CD4-positive, alpha-beta T cell treated with Interleukin-17A for 1 hour (primary cell): ENCODE data around the gene MCF2L.
A peak's percentile ranks its signal among the peaks of the same experiment; 100 is the strongest.
"Not testable (repeated sequence)": the region's sequence is repeated elsewhere in the genome, so short reads cannot be mapped to it uniquely, and the experiment has no call there.

Experiments used
- DNase-seq: peaks from one replicate; pipeline ENCODE4 v3.0.0-alpha.2; 2020

The MCF2L gene

GRCh38 chr13:113016526-113017295, 47.7 kb downstream of the MCF2L start:
- DNase-seq: no peak

- no peak for DNase-seq
Observed at GRCh38 chr13:113017506-113018215, 48.6 kb downstream of the MCF2L start.

GRCh38 chr13:113018676-113019465, 49.9 kb downstream of the MCF2L start:
- no peak for DNase-seq

GRCh38 chr13:113020323-113021080, 51.5 kb downstream of the MCF2L start:
- DNase-seq: no peak

- no peak for DNase-seq
Observed at GRCh38 chr13:113021391-113021790, 52.4 kb downstream of the MCF2L start.

- no peak for DNase-seq
Observed at GRCh38 chr13:113021811-113022210, 52.8 kb downstream of the MCF2L start.

GRCh38 chr13:113022391-113022744, 53.4 kb downstream of the MCF2L start:
- no peak for DNase-seq

GRCh38 chr13:113022745-113023574, 53.9 kb downstream of the MCF2L start:
- no peak for DNase-seq

- DNase-seq: no peak
Observed at GRCh38 chr13:113023694-113024430, 54.8 kb downstream of the MCF2L start.

GRCh38 chr13:113024466-113024865, 55.5 kb downstream of the MCF2L start:
- DNase-seq: no peak

GRCh38 chr13:113026391-113026910, 57.4 kb downstream of the MCF2L start:
- DNase-seq: no peak

GRCh38 chr13:113027095-113027494, 58.1 kb downstream of the MCF2L start:
- no peak for DNase-seq

GRCh38 chr13:113027566-113027965, 58.6 kb downstream of the MCF2L start:
- no peak for DNase-seq

GRCh38 chr13:113028336-113029060, 59.5 kb downstream of the MCF2L start:
- DNase-seq: no peak

GRCh38 chr13:113029061-113029445, 60.0 kb downstream of the MCF2L start:
- DNase-seq: no peak

- peak; percentile 39 for DNase-seq
Observed at GRCh38 chr13:113029487-113030258, 60.7 kb downstream of the MCF2L start.

- DNase-seq: not testable (repeated sequence)
Observed at GRCh38 chr13:113030259-113030640, 61.2 kb downstream of the MCF2L start.

- DNase-seq: no peak
Observed at GRCh38 chr13:113031465-113031864, 62.5 kb downstream of the MCF2L start.

GRCh38 chr13:113032291-113032690, 63.3 kb downstream of the MCF2L start:
- no peak for DNase-seq
